CD4-positive, alpha-beta T cell treated with Interleukin-10 for 1 hour (primary cell): ENCODE results near the gene ATP5ME.

Experiments used
- DNase-seq: peaks from one replicate; pipeline ENCODE4 v3.0.0-alpha.2; 2020

The ATP5ME gene

GRCh38 chr4:666822-667544 lies 7.1 kb downstream of the ATP5ME start:
- no peak for DNase-seq

GRCh38 chr4:666436-666810 lies 7.7 kb downstream of the ATP5ME start:
- DNase-seq = no peak

- DNase-seq = no peak
These were observed 8.2 kb downstream of the ATP5ME start for GRCh38 chr4:665751-666435.

GRCh38 chr4:665381-665750 lies 8.7 kb downstream of the ATP5ME start:
- DNase-seq = no peak

- no peak for DNase-seq
These were observed 9.3 kb downstream of the ATP5ME start for GRCh38 chr4:664713-665231.

GRCh38 chr4:663438-664428 lies 10.3 kb downstream of the ATP5ME start:
- DNase-seq = peak; percentile 82

- no peak for DNase-seq
These were observed 11.0 kb downstream of the ATP5ME start for GRCh38 chr4:663046-663437.

GRCh38 chr4:661881-662761 lies 12.0 kb downstream of the ATP5ME start:
- no peak for DNase-seq

- DNase-seq = no peak
These were observed 12.8 kb downstream of the ATP5ME start for GRCh38 chr4:661231-661630.

GRCh38 chr4:660401-660800 lies 13.7 kb downstream of the ATP5ME start:
- DNase-seq = no peak

- DNase-seq = no peak
These were observed 14.2 kb downstream of the ATP5ME start for GRCh38 chr4:659851-660250.

- DNase-seq = no peak
These were observed 15.1 kb downstream of the ATP5ME start for GRCh38 chr4:658681-659667.

GRCh38 chr4:657834-658667 lies 16.0 kb downstream of the ATP5ME start:
- no peak for DNase-seq

GRCh38 chr4:657338-657833 lies 16.7 kb downstream of the ATP5ME start:
- no peak for DNase-seq

- DNase-seq = no peak
These were observed 17.4 kb downstream of the ATP5ME start for GRCh38 chr4:656436-657337.

- DNase-seq = no peak
These were observed 18.5 kb downstream of the ATP5ME start for GRCh38 chr4:655464-656151.

- DNase-seq = no peak
These were observed 19.1 kb downstream of the ATP5ME start for GRCh38 chr4:654871-655463.

GRCh38 chr4:654503-654845 lies 19.6 kb downstream of the ATP5ME start:
- no peak for DNase-seq
